Neural cell (in vitro differentiated cells): Measurements from ENCODE around the gene POLDIP3. TPM values are rescaled to one million over a fixed set of nuclear protein-coding genes. Genes with fewer than 3 reads are reported as not detected.
"Not testable (repeated sequence)": the region's sequence is repeated elsewhere in the genome, so short reads cannot be mapped to it uniquely, and the experiment has no call there.

Experiments used
- H2AFZ ChIP-seq: fragments of 200-600, 300-800 bp; sonication (generic), shearing (Covaris generic); 2 replicates; pipeline ENCODE4 v1.6.0; 2014; ENCODE audit warnings: low read depth, mild to moderate bottlenecking, antibody characterized with exemption, low read length, moderate library complexity
- H3F3A ChIP-seq: fragments of 200-600 bp; shearing (Covaris generic); 2 replicates; pipeline ENCODE4 v1.6.1; 2016; ENCODE audit warnings: mild to moderate bottlenecking, moderate library complexity, mixed read lengths, antibody characterized with exemption, low read length; ENCODE audit not compliant: insufficient read depth, poor library complexity, severe bottlenecking
- H3K27ac ChIP-seq: fragments of 200-600, 300-800 bp; sonication (generic), shearing (Covaris generic); 2 replicates; pipeline ENCODE4 v1.5.1; 2014; ENCODE audit warnings: mild to moderate bottlenecking, low read length, moderate library complexity
- H3K27me3 ChIP-seq: fragments of 300-800, 200-600 bp; sonication (generic), shearing (Covaris generic); 2 replicates; pipeline ENCODE4 v1.6.0; 2014; ENCODE audit warnings: mild to moderate bottlenecking, low read depth, low read length, moderate library complexity; ENCODE audit not compliant: insufficient read depth
- H3K36me3 ChIP-seq: fragments of 300-800, 200-600 bp; sonication (generic), shearing (Covaris generic); 2 replicates; pipeline ENCODE4 v1.5.1; 2014; ENCODE audit warnings: mild to moderate bottlenecking, antibody characterized with exemption, low read length, moderate library complexity; ENCODE audit not compliant: insufficient read depth
- H3K4me2 ChIP-seq: fragments of 300-800, 200-600 bp; sonication (generic), shearing (Covaris generic); 2 replicates; pipeline ENCODE4 v1.6.0; 2014; ENCODE audit warnings: mild to moderate bottlenecking, low read length
- H3K4me3 ChIP-seq: fragments of 300-800, 200-600 bp; sonication (generic), shearing (Covaris generic); 2 replicates; pipeline ENCODE4 v1.5.1; 2014; ENCODE audit warnings: mild to moderate bottlenecking, low read length, moderate library complexity
- H3K79me2 ChIP-seq: fragments of 200-600 bp; shearing (Covaris generic); replicated peaks from 2 replicates; pipeline ENCODE4 v1.6.0; 2014; ENCODE audit warnings: mild to moderate bottlenecking, low read length, moderate library complexity; ENCODE audit not compliant: insufficient read depth
- H3K9ac ChIP-seq: fragments of 300-800, 200-600 bp; sonication (generic), shearing (Covaris generic); 2 replicates; pipeline ENCODE4 v1.6.1; 2016; ENCODE audit warnings: mild to moderate bottlenecking, low read length, mixed read lengths
- H3K9me2 ChIP-seq: fragments of 200-600 bp; shearing (Covaris generic); 2 replicates; pipeline ENCODE4 v1.6.1; 2016; ENCODE audit warnings: mild to moderate bottlenecking, low read length, mixed read lengths; ENCODE audit not compliant: insufficient read depth
- H3K9me3 ChIP-seq: fragments of 200-600, 300-800 bp; sonication (generic), shearing (Covaris generic); 2 replicates; pipeline ENCODE4 v1.6.1; 2016; ENCODE audit warnings: mild to moderate bottlenecking, mixed run types, low read length, moderate library complexity, mixed read lengths
- H4K20me1 ChIP-seq: fragments of 200-600 bp; shearing (Covaris generic); 2 replicates; pipeline ENCODE4 v1.6.1; 2016; ENCODE audit warnings: mild to moderate bottlenecking, mixed run types; ENCODE audit not compliant: insufficient read depth
- CTCF ChIP-seq: fragments of 450-650 bp; IDR thresholded peaks from 2 replicates; pipeline ENCODE4 v1.5.1; 2014; ENCODE audit warnings: antibody characterized with exemption, mild to moderate bottlenecking, moderate library complexity; ENCODE audit not compliant: poor library complexity, severe bottlenecking
- EP300 ChIP-seq: fragments of 450-650 bp; conservative IDR thresholded peaks from 2 replicates; pipeline ENCODE4 v1.6.1; 2014; ENCODE audit warnings: antibody characterized with exemption, mild to moderate bottlenecking, moderate library complexity; ENCODE audit not compliant: poor library complexity, severe bottlenecking
- EZH2 ChIP-seq: fragments of 200-600, 300-800 bp; shearing (Covaris generic), sonication (generic); IDR thresholded peaks from 2 replicates; pipeline ENCODE4 v1.6.1; 2014; ENCODE audit warnings: antibody characterized with exemption, low read length, borderline replicate concordance, mild to moderate bottlenecking; ENCODE audit not compliant: insufficient read depth, poor library complexity, severe bottlenecking
- MXI1 ChIP-seq: fragments of 450-650 bp; conservative IDR thresholded peaks from 2 replicates; pipeline ENCODE4 v1.6.1; 2014; ENCODE audit warnings: antibody characterized with exemption, mild to moderate bottlenecking; ENCODE audit not compliant: poor library complexity, severe bottlenecking
- POLR2AphosphoS5 ChIP-seq: IDR thresholded peaks from 2 replicates; pipeline ENCODE4 v1.6.1; 2012
- RAD21 ChIP-seq: fragments of 450-650 bp; conservative IDR thresholded peaks from 2 replicates; pipeline ENCODE4 v1.6.1; 2014; ENCODE audit warnings: antibody characterized with exemption, mild to moderate bottlenecking, moderate library complexity
- REST ChIP-seq: IDR thresholded peaks from 2 replicates; pipeline ENCODE4 v1.6.1; 2012; ENCODE audit warnings: borderline replicate concordance
- SMC3 ChIP-seq: fragments of 450-650 bp; conservative IDR thresholded peaks from 2 replicates; pipeline ENCODE4 v1.6.1; 2014; ENCODE audit warnings: antibody characterized with exemption, mild to moderate bottlenecking, moderate library complexity; ENCODE audit not compliant: poor library complexity
- TAF1 ChIP-seq: IDR thresholded peaks from 2 replicates; pipeline ENCODE4 v1.6.1; 2012; ENCODE audit warnings: low read depth
- polyA plus RNA-seq: library from polyadenylated mRNA; depleted of rRNA; stranded (reverse); fragments of >200 nt; gene quantifications from 2 replicates; pipeline ENCODE4 v1.2.3, GENCODE V29; 2014

The POLDIP3 gene
- polyA plus RNA-seq, 1 donor from 2014 or later: 56.9 TPM

- H3K27me3 ChIP-seq: peaks cover 4% of the 10 kb centered on the region
- H3F3A ChIP-seq: no peaks in the 10 kb centered on the region
- H3K36me3 ChIP-seq: no peaks in the 10 kb centered on the region
- TF ChIP-seq EZH2: no peak
- no peak within 1 kb of the TSS for H3K4me2 ChIP-seq
- no peaks in the 10 kb centered on the region for H3K79me2 ChIP-seq
- no peaks in the 10 kb centered on the region for H3K9me2 ChIP-seq
- no peak within 1 kb of the TSS for H3K27ac ChIP-seq
- H2AFZ ChIP-seq: no peak within 1 kb of the TSS
- H4K20me1 ChIP-seq: no peaks in the 10 kb centered on the region
- no peaks in the 10 kb centered on the region for H3K9me3 ChIP-seq
- H3K9ac ChIP-seq: no peak within 1 kb of the TSS
- H3K4me3 ChIP-seq: peak within 1 kb of the TSS; percentile 54
Observed at GRCh38 chr22:42553475-42554361, 61.0 kb downstream of the POLDIP3 start, which contains the start of gene SERHL2. SERHL2 (plus strand) TSS chr22:42553956; CDS start chr22:42554021, 65 bp downstream.

- H3K9ac ChIP-seq, H4K20me1 ChIP-seq, H3K79me2 ChIP-seq, H3K9me2 ChIP-seq, H3K9me3 ChIP-seq, H3K27me3 ChIP-seq, H3K4me2 ChIP-seq, H3K36me3 ChIP-seq, H3K4me3 ChIP-seq, H2AFZ ChIP-seq, H3F3A ChIP-seq, H3K27ac ChIP-seq: not testable (repeated sequence)
Observed at GRCh38 chr22:42552294-42552647, 62.4 kb downstream of the POLDIP3 start.

- Histone ChIP-seq H2AFZ (no peak overlapping the region), H3K9ac (no peak overlapping the region), H3K27ac (no peak overlapping the region), H3K9me2 (no peaks in the 10 kb centered on the region), H3K9me3 (no peaks in the 10 kb centered on the region), H3K4me2 (no peak overlapping the region), H3F3A (no peaks in the 10 kb centered on the region), H3K79me2 (no peaks in the 10 kb centered on the region), H4K20me1 (no peaks in the 10 kb centered on the region), H3K27me3 (peaks cover 4% of the 10 kb centered on the region), H3K4me3 (no peak overlapping the region), H3K36me3 (no peaks in the 10 kb centered on the region)
- TF ChIP-seq SMC3 (no peak), EP300 (no peak), RAD21 (no peak), EZH2 (no peak), REST (no peak), CTCF (no peak), MXI1 (no peak), POLR2AphosphoS5 (no peak), TAF1 (no peak)
Observed at GRCh38 chr22:42549331-42550060, 65.2 kb downstream of the POLDIP3 start.
